ENCODE data around the gene TMEM255B. TPM values are rescaled to one million over a fixed set of nuclear protein-coding genes. Genes with fewer than 3 reads are reported as not detected.

TMEM255B gene
- total and polyA plus RNA-seq, 9 of the 15 experiments (the other 6 are each of a cell fraction or from before 2014, with no cell fraction given), result 0.01 to 0.75 (median 0.23) TPM

- TF ChIP-seq NFE2L1 (tag; IDR thresholded peaks at IDR 0.05; ENCODE audit: borderline replicate concordance, low read depth), result no peak
- no peak for TF ChIP-seq FOSL1 (tag; conservative IDR thresholded peaks at IDR 0.05)
Measured at GRCh38 chr13:113862931-113863523, 104.0 kb downstream of the TMEM255B start (continued).

- no peaks in the 10 kb centered on the region for H3K9me1 ChIP-seq (ENCODE audit: control insufficient read depth, insufficient read depth, low read length)
- H3K79me2 ChIP-seq (ENCODE audit: control insufficient read depth, insufficient read depth, low read length), result peaks cover 19% of the 10 kb centered on the region; the same call in 2 of the 3 replicates
- H3K9me3 ChIP-seq (replicated peaks; ENCODE audit: control insufficient read depth, insufficient read depth, low read depth, low read length), result peaks cover 2% of the 10 kb centered on the region
- FAIRE-seq (no peak), DNase-seq (ENCODE audit: extremely low read depth in 1 of 4, low spot score in 3 of 4) (peak; percentile 49 to 70 (median 64)), ATAC-seq (peak; percentile 60)
- H3K27ac ChIP-seq (ENCODE audit: extremely low read depth, low read depth, low read length), result peak within 1 kb of the TSS; percentile 41; the same call in 1 of the 3 replicates
- peaks cover 2% of the 10 kb centered on the region; the same call in 1 of the 3 replicates for H3K36me3 ChIP-seq (ENCODE audit: control insufficient read depth, insufficient read depth, low read length)
- WGBS (ENCODE audit: insufficient coverage, low coverage, missing lambda C conversion rate), result 0% methylated on average over 18 of the region's 116 CpGs
- peaks cover 20 to 49% of the 10 kb centered on the region in 2 experiments; a peak in 4 of 5 replicates for H3K4me1 ChIP-seq (replicated peaks in 1 of 2; ENCODE audit: control insufficient read depth in 2 of 2, insufficient read depth in 2 of 2, low read length in 2 of 2)
- BruUV-seq (replicated peaks), result no TSS peak
- H3K4me2 ChIP-seq (ENCODE audit: insufficient read depth, low read length), result peak within 1 kb of the TSS; percentile 83
- CTCF ChIA-PET (ENCODE audit: low intra/inter-chr PET ratio), result no interaction called here
- peak within 1 kb of the TSS; percentile 46 to 88 for H3K9ac ChIP-seq (ENCODE audit: insufficient read depth in 1 of 2, low read depth in 2 of 2, low read length in 2 of 2)
- no peaks in the 10 kb centered on the region for H4K20me1 ChIP-seq (replicated peaks; ENCODE audit: control insufficient read depth, insufficient read depth, low read length)
- peak within 1 kb of the TSS; percentile 81 for H2AFZ ChIP-seq (ENCODE audit: low read depth, low read length)
- in situ Hi-C loops (cut with MboI), result no loop called here
- no peaks in the 10 kb centered on the region; a peak in 1 of 5 replicates for H3K27me3 ChIP-seq (ENCODE audit: control insufficient read depth in 2 of 2, insufficient read depth in 2 of 2, low read length in 2 of 2)
- peak within 1 kb of the TSS; percentile 56 for H3K4me3 ChIP-seq
- intact Hi-C loops (cut with micrococcal nuclease), result no loop called here
- POLR2A ChIA-PET, result interaction anchor here (1.2 kb wide), 1 partner anchor 10 kb away, joined by 5 read pairs; no protein-coding TSS in a partner anchor
- TF ChIP-seq, protein P1, sequence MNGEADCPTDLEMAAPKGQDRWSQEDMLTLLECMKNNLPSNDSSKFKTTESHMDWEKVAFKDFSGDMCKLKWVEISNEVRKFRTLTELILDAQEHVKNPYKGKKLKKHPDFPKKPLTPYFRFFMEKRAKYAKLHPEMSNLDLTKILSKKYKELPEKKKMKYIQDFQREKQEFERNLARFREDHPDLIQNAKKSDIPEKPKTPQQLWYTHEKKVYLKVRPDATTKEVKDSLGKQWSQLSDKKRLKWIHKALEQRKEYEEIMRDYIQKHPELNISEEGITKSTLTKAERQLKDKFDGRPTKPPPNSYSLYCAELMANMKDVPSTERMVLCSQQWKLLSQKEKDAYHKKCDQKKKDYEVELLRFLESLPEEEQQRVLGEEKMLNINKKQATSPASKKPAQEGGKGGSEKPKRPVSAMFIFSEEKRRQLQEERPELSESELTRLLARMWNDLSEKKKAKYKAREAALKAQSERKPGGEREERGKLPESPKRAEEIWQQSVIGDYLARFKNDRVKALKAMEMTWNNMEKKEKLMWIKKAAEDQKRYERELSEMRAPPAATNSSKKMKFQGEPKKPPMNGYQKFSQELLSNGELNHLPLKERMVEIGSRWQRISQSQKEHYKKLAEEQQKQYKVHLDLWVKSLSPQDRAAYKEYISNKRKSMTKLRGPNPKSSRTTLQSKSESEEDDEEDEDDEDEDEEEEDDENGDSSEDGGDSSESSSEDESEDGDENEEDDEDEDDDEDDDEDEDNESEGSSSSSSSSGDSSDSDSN (IDR thresholded peaks at IDR 0.05; ENCODE audit: borderline replicate concordance in 1 of 2, low read depth in 2 of 2, low read length in 2 of 2), result peak in 1 of 2 experiments; percentile 47; a peak in 1 of 4 replicates
- TF ChIP-seq YY1 (IDR thresholded peaks at IDR 0.05; ENCODE audit: borderline replicate concordance in 1 of 3, control insufficient read depth in 1 of 3, extremely low read depth in 1 of 3, insufficient read depth in 3 of 3, insufficient read length in 1 of 3, insufficient replicate concordance in 2 of 3, low read depth in 1 of 3, low read length in 2 of 3) (peak in 1 of 3 experiments; percentile 14), CTBP1 (IDR thresholded peaks at IDR 0.05; ENCODE audit: borderline replicate concordance) (peak; percentile 27; the same call in 1 of the 2 replicates), FOXA3 (CRISPR knock-in tag; conservative IDR thresholded peaks at IDR 0.05 in 1 of 2, IDR thresholded peaks at IDR 0.05 in 1 of 2) (no peak), ZFX (CRISPR knock-in tag; IDR thresholded peaks at IDR 0.05) (peak; percentile 41; the same call in 1 of the 2 replicates), PHF8 (IDR thresholded peaks at IDR 0.05; ENCODE audit: borderline replicate concordance, low read length) (peak; percentile 27; the same call in 1 of the 2 replicates)
- TF ChIP-seq, protein P2, sequence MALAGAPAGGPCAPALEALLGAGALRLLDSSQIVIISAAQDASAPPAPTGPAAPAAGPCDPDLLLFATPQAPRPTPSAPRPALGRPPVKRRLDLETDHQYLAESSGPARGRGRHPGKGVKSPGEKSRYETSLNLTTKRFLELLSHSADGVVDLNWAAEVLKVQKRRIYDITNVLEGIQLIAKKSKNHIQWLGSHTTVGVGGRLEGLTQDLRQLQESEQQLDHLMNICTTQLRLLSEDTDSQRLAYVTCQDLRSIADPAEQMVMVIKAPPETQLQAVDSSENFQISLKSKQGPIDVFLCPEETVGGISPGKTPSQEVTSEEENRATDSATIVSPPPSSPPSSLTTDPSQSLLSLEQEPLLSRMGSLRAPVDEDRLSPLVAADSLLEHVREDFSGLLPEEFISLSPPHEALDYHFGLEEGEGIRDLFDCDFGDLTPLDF (CRISPR knock-in tag; IDR thresholded peaks at IDR 0.05), result no peak
- TF ChIP-seq, protein P3, sequence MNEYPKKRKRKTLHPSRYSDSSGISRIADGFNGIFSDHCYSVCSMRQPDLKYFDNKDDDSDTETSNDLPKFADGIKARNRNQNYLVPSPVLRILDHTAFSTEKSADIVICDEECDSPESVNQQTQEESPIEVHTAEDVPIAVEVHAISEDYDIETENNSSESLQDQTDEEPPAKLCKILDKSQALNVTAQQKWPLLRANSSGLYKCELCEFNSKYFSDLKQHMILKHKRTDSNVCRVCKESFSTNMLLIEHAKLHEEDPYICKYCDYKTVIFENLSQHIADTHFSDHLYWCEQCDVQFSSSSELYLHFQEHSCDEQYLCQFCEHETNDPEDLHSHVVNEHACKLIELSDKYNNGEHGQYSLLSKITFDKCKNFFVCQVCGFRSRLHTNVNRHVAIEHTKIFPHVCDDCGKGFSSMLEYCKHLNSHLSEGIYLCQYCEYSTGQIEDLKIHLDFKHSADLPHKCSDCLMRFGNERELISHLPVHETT (CRISPR knock-in tag; conservative IDR thresholded peaks at IDR 0.05 in 1 of 2, IDR thresholded peaks at IDR 0.05 in 1 of 2), result peak in 1 of 2 experiments; percentile 72; a peak in 2 of 4 replicates
Measured at GRCh38 chr13:113863524-113864272, 104.7 kb downstream of the TMEM255B start, which contains the start of gene GAS6. GAS6 (minus strand) TSS chr13:113864076; CDS start chr13:113863920, 156 bp downstream.
